ENCODE results near the gene EBF4. TPM values are rescaled to one million over a fixed set of nuclear protein-coding genes. Genes with fewer than 3 reads are reported as not detected.

EBF4 gene
- total RNA-seq, 1 donor from 2014 or later, result 17.9 TPM

DNA sequence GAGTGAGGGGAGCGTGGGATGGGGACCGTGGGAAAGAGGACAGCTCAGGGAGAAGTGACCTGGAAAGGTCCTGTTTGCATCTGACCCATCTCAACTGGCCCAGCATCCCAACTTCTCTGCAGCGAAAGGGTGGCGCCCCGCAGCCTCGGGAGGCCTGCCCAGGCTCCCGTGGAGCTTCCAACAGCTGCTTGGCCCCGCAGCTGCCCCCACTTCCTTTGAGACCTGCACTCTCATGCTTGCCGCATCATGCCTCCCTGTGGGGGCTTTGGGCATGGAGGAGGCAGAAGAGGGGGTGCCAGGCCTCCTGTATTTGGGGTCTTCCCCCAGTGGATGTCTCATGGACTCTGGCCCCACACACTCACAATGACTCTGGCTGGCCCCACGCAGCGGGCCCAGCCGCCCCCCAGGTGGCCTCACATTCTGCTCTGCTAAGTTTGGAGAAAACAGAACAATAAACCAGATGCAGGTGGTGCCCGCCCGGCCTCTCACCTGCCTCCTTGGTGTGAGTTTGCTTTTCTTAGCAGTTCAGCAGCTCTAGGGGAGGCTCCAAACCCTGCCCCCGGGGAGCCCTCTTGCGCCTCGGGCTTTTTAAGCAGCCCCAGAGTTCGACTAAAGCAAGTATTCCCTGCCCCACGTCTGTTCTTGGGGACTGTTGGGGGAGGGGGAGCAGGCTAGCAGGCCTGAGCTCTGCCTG, 67.2 kb downstream of the EBF4 start:
- peaks cover 49% of the 10 kb centered on the region for H3K27me3 Mint-ChIP-seq
- H3K4me1 Mint-ChIP-seq (ENCODE audit: unreplicated experiment), result peaks cover 8% of the 10 kb centered on the region
- no peak overlapping the region for H3K27ac Mint-ChIP-seq
- TF ChIP-seq CTCF (conservative IDR thresholded peaks at IDR 0.05), result no peak
- DNase-seq (ENCODE audit: extremely low spot score, unreplicated experiment), result no peak
- H3K9me3 Mint-ChIP-seq, result no peaks in the 10 kb centered on the region
- no peaks in the 10 kb centered on the region for H3K36me3 Mint-ChIP-seq
- no peak overlapping the region for H3K4me3 Mint-ChIP-seq

DNA sequence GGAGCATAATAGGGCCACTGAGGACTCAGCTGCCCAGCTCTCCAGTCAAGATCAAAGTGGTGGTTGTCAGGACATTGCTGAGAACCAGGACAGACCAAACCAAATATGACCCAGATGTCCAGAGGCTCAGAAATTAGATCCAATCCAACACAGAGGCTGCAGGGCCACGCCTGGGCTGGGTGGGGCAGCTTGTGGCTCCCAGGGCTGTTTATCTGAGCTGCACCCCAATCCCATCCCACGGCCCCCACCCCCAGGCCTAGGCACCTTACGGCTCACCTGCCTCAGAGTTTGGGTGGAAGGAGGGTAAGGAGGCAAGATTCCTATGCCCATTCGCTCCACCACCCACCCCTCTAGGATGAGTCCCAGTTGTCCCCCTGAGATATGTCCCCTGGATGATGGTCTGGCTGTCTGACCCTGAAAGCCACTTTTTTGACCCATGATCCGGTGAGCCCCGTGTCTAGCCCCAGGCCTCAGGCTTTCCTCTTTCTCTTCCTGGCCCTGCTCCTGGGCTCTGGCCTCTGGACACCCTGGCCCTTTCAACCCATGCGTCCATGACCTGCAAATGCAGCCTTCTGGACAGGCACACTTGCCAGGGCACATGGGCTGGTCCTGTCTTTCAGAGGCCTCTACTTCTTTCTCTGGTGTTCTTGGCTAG, 67.8 kb downstream of the EBF4 start:
- Mint-ChIP-seq H3K4me1 (ENCODE audit: unreplicated experiment) (peaks cover 8% of the 10 kb centered on the region), H3K27ac (no peak overlapping the region), H3K36me3 (no peaks in the 10 kb centered on the region), H3K4me3 (no peak overlapping the region), H3K9me3 (no peaks in the 10 kb centered on the region), H3K27me3 (peaks cover 43% of the 10 kb centered on the region)
- TF ChIP-seq CTCF (conservative IDR thresholded peaks at IDR 0.05), result no peak
- no peak for DNase-seq (ENCODE audit: extremely low spot score, unreplicated experiment)

DNA sequence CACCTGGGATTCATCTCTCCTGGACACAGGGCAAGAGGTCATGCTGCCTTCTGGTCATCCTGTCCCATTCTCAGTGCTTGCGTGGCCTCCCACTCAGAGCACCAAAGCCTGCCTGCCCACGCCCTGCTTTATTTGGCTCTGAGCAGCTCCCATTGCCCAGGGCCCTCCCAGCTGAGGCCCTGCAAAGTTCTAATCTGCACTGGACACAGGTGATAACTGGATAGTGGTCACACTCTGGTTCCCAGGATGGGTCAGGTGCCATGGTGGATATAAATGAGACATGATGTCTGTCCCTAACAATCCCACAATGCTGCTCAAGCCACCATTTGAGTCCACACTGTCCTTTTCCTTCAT, 68.3 kb downstream of the EBF4 start:
- TF ChIP-seq CTCF (conservative IDR thresholded peaks at IDR 0.05), result no peak
- H3K9me3 Mint-ChIP-seq, result no peaks in the 10 kb centered on the region
- no peak overlapping the region for H3K4me3 Mint-ChIP-seq
- peaks cover 8% of the 10 kb centered on the region for H3K4me1 Mint-ChIP-seq (ENCODE audit: unreplicated experiment)
- peaks cover 40% of the 10 kb centered on the region for H3K27me3 Mint-ChIP-seq
- no peaks in the 10 kb centered on the region for H3K36me3 Mint-ChIP-seq
- no peak for DNase-seq (ENCODE audit: extremely low spot score, unreplicated experiment)
- no peak overlapping the region for H3K27ac Mint-ChIP-seq

DNA sequence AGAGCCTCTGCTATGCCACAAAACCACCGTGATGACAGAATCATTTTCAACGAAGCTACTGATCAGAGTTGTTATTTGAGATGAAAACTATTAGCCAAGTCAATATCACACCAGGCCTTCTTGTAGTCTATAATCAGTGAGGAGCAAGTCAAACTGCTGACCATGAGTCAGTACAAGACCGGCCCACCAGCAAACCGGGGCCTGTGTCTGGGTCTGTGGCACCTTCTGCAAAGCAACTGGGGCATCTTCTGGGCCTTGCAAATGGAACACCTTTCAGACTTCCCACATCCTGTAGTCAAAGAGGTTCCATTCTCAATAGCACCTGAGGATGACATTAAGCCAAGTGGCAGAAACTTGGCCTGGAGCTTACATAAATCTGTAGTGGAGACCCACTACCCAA, 69.3 kb downstream of the EBF4 start:
- Mint-ChIP-seq H3K4me3 (no peak overlapping the region), H3K27me3 (peaks cover 31% of the 10 kb centered on the region), H3K4me1 (ENCODE audit: unreplicated experiment) (peaks cover 8% of the 10 kb centered on the region), H3K9me3 (no peaks in the 10 kb centered on the region), H3K36me3 (no peaks in the 10 kb centered on the region), H3K27ac (no peak overlapping the region)
- DNase-seq (ENCODE audit: extremely low spot score, unreplicated experiment), result no peak
- no peak for TF ChIP-seq CTCF (conservative IDR thresholded peaks at IDR 0.05)

DNA sequence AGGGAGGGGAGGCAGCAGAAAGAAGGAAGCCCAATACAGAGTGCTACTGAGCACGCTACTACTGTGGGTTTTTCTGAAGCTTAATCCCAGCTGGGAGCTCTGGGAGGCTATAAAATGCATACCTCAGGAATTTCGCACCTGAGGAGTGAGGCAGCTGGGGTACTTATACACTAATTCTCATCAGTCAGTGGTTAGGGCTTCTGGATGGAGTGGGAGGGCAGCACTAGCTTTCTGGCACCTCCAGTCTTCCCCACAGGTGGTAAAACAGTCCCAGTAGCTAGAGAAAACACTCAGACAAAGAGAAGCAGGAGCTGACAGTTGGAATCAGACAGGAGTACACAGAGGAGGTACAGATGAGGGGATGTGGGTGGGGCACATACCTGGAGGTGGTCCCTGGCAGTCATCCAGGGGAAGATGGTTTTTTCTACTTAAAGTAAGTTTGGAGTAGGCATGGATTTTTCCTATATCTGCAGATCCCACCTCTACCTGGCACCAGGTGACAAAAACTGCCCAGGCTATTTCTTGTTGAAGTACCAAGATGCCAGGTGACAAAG, 70.1 kb downstream of the EBF4 start:
- H3K9me3 Mint-ChIP-seq, result no peaks in the 10 kb centered on the region
- no peak for DNase-seq (ENCODE audit: extremely low spot score, unreplicated experiment)
- H3K4me3 Mint-ChIP-seq, result no peak overlapping the region
- peaks cover 34% of the 10 kb centered on the region for H3K27me3 Mint-ChIP-seq
- H3K4me1 Mint-ChIP-seq (ENCODE audit: unreplicated experiment), result peaks cover 8% of the 10 kb centered on the region
- H3K36me3 Mint-ChIP-seq, result no peaks in the 10 kb centered on the region
- TF ChIP-seq CTCF (conservative IDR thresholded peaks at IDR 0.05), result no peak
- H3K27ac Mint-ChIP-seq, result no peak overlapping the region
